NCI-H524 (cell line): ENCODE data around the gene CFL2.
A peak's percentile ranks its signal among the peaks of the same experiment; 100 is the strongest.
"Not testable (repeated sequence)": the region's sequence is repeated elsewhere in the genome, so short reads cannot be mapped to it uniquely, and the experiment has no call there.

Experiments used
- DNase-seq, 2 experiments: peaks; one replicate each; lab custom pipeline; 2025; lab: John Stamatoyannopoulos, UW

CFL2 gene

GRCh38 chr14:34714320-34715126, at the start of gene CFL2:
TSS of gene CFL2 (minus strand) at chr14:34714593. CDS start at chr14:34714540, 53 bp downstream.
- peak; percentile 90 to 92 for DNase-seq

- DNase-seq: no peak
These were observed 40.8 kb upstream of the CFL2 start for GRCh38 chr14:34755215-34755614.

GRCh38 chr14:34754687-34755086, 40.3 kb upstream of the CFL2 start:
- no peak for DNase-seq

- DNase-seq: no peak
These were observed 36.3 kb upstream of the CFL2 start for GRCh38 chr14:34750670-34751069.

GRCh38 chr14:34750233-34750632, 35.8 kb upstream of the CFL2 start:
- DNase-seq: no peak

GRCh38 chr14:34749408-34749807, 35.0 kb upstream of the CFL2 start:
- DNase-seq: no peak

GRCh38 chr14:34742270-34743115, 28.1 kb upstream of the CFL2 start:
- DNase-seq: no peak

GRCh38 chr14:34741840-34742239, 27.4 kb upstream of the CFL2 start:
- no peak for DNase-seq

GRCh38 chr14:34740139-34740538, 25.7 kb upstream of the CFL2 start:
- not testable (repeated sequence) for DNase-seq

GRCh38 chr14:34737079-34737478, 22.7 kb upstream of the CFL2 start:
- DNase-seq: not testable (repeated sequence)

GRCh38 chr14:34733245-34733644, 18.9 kb upstream of the CFL2 start:
- no peak for DNase-seq

- no peak for DNase-seq
These were observed 18.4 kb upstream of the CFL2 start for GRCh38 chr14:34732802-34733201.

GRCh38 chr14:34723867-34724266, 9.5 kb upstream of the CFL2 start:
- DNase-seq: no peak

GRCh38 chr14:34722723-34723545, 8.5 kb upstream of the CFL2 start:
- peak; percentile 21 to 75 for DNase-seq

GRCh38 chr14:34721129-34721528, 6.7 kb upstream of the CFL2 start:
- DNase-seq: no peak

GRCh38 chr14:34718750-34719304, 4.4 kb upstream of the CFL2 start:
- no peak for DNase-seq

- peak in 1 of 2 experiments; percentile 37 for DNase-seq
These were observed 902 bp upstream of the CFL2 start for GRCh38 chr14:34715127-34715863.

- peak; percentile 27 to 59 for DNase-seq
These were observed 593 bp downstream of the CFL2 start for GRCh38 chr14:34713681-34714319.

- DNase-seq: no peak
These were observed 1.2 kb downstream of the CFL2 start for GRCh38 chr14:34713122-34713680.
